HT1080 (cell line): ENCODE data around the gene NFYA. TPM values are rescaled to one million over a fixed set of nuclear protein-coding genes. Genes with fewer than 3 reads are reported as not detected.

Source experiments
- DNase-seq: peaks from one replicate; pipeline ENCODE4 v3.0.0-alpha.2; 2015; ENCODE audit warnings: low read depth
- polyA plus RNA-seq, 2 experiments: library from polyadenylated mRNA; depleted of rRNA; stranded (reverse); fragments of >200 nt; gene quantifications; 2 replicates each; pipeline ENCODE4 v1.2.3, GENCODE V29; 2015
- total RNA-seq: library from RNA; depleted of rRNA; stranded (reverse); fragments of >200 nt; shearing (Covaris generic); gene quantifications from 2 replicates; pipeline ENCODE4 v1.2.3, GENCODE V29; 2014; rRNA removed

The NFYA gene
- 7.9 and 11.8 TPM in 2 replicates for total RNA-seq
- 17.9 and 18.7 TPM in 2 replicates for polyA plus RNA-seq (2015; cell fraction: cytosol; rRNA removed)
- polyA plus RNA-seq (2015; cell fraction: nucleus; rRNA removed), result 30.0 and 32.7 TPM in 2 replicates

- DNase-seq, result peak; percentile 99
These were observed at the start of gene NFYA for GRCh38 chr6:41072836-41073202. Gene NFYA, plus strand, starts transcription at chr6:41072974. Its CDS starts 6,116 bp downstream, at chr6:41079090.

GRCh38 chr6:41023114-41023513 lies 49.7 kb upstream of the NFYA start:
- DNase-seq, result no peak

- no peak for DNase-seq
These were observed 46.7 kb upstream of the NFYA start for GRCh38 chr6:41025966-41026530.

GRCh38 chr6:41027241-41027640 lies 45.5 kb upstream of the NFYA start:
- DNase-seq, result no peak

- DNase-seq, result peak; percentile 87
These were observed 44.8 kb upstream of the NFYA start for GRCh38 chr6:41027799-41028560.

- no peak for DNase-seq
These were observed 44.0 kb upstream of the NFYA start for GRCh38 chr6:41028561-41029412.

GRCh38 chr6:41032830-41033229 lies 39.9 kb upstream of the NFYA start:
- DNase-seq, result no peak

GRCh38 chr6:41033776-41034175 lies 39.0 kb upstream of the NFYA start:
- DNase-seq, result no peak

GRCh38 chr6:41036186-41036585 lies 36.6 kb upstream of the NFYA start:
- peak; percentile 27 for DNase-seq

- DNase-seq, result peak; percentile 29
These were observed 36.2 kb upstream of the NFYA start for GRCh38 chr6:41036601-41037000.

- DNase-seq, result no peak
These were observed 35.5 kb upstream of the NFYA start for GRCh38 chr6:41037107-41037900.

- DNase-seq, result no peak
These were observed 34.6 kb upstream of the NFYA start for GRCh38 chr6:41038205-41038604.

- peak; percentile 39 for DNase-seq
These were observed 33.4 kb upstream of the NFYA start, which contains the start of gene UNC5CL for GRCh38 chr6:41039060-41039998. Gene UNC5CL, minus strand, starts transcription at chr6:41039221. Its CDS starts 4,147 bp downstream, at chr6:41035074.

GRCh38 chr6:41040101-41040939 lies 32.5 kb upstream of the NFYA start:
- peak; percentile 92 for DNase-seq

GRCh38 chr6:41040940-41041536 lies 31.7 kb upstream of the NFYA start:
- DNase-seq, result no peak

GRCh38 chr6:41042226-41043055 lies 30.3 kb upstream of the NFYA start, which contains the start of gene TSPO2:
Gene TSPO2, plus strand, starts transcription at chr6:41042467. Its CDS starts 519 bp downstream, at chr6:41042986.
- peak; percentile 62 for DNase-seq

GRCh38 chr6:41043151-41043550 lies 29.6 kb upstream of the NFYA start:
- DNase-seq, result no peak
